ENCODE measurements around the gene PDE8B. TPM values are rescaled to one million over a fixed set of nuclear protein-coding genes. Genes with fewer than 3 reads are reported as not detected.
A peak's percentile ranks its signal among the peaks of the same experiment; 100 is the strongest.

PDE8B gene
- total RNA-seq, 1 donor = 6.0 TPM

DNA sequence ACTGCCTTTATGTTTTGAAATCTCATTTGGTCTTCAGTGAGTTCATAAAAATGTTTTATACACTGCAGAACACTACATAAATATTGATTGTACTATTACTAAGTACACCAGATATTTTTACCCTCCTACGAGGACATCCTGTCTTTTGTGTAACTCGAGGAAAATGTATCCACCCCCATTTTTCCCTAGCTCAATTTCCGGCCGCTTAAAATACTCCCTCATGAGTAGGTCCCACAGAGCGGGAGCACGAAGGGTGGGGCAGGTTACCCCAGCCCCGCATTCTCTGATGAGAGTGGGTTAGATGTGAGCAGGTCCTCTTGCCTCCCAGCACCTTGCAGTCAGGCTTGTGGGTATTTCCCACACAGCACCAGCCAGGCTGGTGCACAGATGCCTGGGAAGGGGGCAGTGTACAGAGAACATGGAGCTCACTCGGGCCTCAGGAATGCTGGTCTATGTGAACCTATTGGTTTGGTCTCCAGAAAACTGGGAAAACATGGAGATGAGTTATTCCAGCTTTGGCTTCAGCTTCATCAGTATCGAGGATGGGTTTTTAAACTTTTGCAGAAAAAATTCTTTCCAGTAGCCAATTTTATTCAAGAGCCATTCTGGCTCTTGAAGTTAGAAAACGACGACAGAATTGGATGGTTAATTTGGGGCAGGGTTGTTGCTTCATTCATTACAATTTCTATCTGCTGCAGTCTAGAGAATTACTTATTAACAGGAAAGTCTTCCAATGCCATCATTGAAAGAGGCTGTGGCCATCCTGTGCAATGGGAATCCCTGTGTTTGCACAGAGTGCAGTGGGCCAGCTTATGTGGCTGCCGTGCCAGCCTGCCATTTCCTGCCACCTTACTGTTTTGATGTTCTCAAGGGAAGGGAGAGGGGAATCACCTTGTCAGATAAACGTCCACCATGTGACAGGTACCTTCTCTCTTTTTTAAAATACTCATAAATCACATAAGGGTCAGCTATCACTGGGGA is 208.4 kb downstream of the PDE8B start:
- DNase-seq (ENCODE audit: low read depth) = no peak
- TF ChIP-seq, protein P1, sequence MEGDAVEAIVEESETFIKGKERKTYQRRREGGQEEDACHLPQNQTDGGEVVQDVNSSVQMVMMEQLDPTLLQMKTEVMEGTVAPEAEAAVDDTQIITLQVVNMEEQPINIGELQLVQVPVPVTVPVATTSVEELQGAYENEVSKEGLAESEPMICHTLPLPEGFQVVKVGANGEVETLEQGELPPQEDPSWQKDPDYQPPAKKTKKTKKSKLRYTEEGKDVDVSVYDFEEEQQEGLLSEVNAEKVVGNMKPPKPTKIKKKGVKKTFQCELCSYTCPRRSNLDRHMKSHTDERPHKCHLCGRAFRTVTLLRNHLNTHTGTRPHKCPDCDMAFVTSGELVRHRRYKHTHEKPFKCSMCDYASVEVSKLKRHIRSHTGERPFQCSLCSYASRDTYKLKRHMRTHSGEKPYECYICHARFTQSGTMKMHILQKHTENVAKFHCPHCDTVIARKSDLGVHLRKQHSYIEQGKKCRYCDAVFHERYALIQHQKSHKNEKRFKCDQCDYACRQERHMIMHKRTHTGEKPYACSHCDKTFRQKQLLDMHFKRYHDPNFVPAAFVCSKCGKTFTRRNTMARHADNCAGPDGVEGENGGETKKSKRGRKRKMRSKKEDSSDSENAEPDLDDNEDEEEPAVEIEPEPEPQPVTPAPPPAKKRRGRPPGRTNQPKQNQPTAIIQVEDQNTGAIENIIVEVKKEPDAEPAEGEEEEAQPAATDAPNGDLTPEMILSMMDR (IDR thresholded peaks at IDR 0.05; ENCODE audit: insufficient read depth, low read depth, low read length) = no peak
- H3K4me3 ChIP-seq (ENCODE audit: low read depth, low read length) = no peak overlapping the region

DNA sequence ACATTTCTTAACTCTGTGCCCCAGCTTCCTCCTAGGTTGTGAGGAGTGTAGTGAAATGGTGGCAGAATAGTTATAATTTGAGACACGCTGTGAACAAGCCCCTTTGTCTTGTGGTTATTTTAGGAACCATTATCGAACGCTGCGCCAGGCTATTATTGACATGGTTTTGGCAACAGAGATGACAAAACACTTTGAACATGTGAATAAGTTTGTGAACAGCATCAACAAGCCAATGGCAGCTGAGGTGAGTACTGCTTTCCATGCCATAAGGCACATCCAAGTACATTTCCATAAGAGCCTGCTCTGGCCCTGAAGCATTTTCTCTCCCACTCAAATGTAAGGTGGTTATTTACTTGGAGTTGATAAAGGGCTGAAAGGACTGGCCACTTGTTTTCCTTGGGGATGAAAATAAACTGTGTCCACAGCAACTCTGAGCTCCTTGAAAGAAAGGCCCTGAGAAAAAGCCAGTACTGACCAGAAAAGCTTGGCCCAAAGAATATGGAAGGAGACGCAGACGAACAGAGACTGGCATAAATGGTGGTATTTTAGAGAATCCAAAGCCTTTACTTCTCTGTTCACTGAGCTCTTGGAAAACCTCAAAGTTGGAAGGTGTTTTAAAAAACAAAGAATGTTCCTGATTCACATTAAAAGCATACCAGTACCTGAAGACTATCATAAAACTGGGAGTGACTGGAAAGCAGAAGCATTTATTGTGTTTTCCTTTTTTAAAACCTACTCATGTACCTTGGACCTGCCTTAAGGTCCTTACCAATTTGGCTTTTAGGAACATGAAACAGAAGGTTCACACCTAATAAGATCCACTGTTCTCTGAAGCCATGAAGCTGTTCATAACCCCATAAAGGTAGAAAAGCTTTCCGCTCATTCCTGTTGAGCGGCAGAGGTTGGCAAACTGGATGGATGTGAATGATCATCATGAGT is 209.4 kb downstream of the PDE8B start:
- TF ChIP-seq, protein P1 (IDR thresholded peaks at IDR 0.05; ENCODE audit: insufficient read depth, low read depth, low read length) = no peak
- no peak overlapping the region for H3K4me3 ChIP-seq (ENCODE audit: low read depth, low read length)
- no peak for DNase-seq (ENCODE audit: low read depth)

DNA sequence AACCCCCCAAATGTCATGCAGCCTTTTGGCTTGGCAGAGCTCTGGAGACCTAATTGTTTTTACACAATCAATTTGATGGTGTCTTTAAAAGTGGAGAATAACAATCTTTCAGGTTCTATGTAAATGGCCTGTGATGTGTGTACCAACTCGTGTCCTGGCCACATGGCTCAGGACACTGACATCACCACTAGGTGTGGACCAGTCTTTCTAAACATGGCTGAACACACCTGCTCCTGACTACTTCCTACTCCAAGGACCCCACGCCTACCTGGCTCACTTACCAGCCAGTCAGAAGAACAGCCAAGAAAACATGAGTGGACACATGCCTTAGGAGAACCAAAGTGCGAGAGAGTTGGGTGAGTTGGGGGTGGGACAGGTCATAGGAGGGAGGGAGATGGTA is 210.5 kb downstream of the PDE8B start:
- no peak overlapping the region for H3K4me3 ChIP-seq (ENCODE audit: low read depth, low read length)
- TF ChIP-seq, protein P1 (IDR thresholded peaks at IDR 0.05; ENCODE audit: insufficient read depth, low read depth, low read length) = no peak
- DNase-seq (ENCODE audit: low read depth) = no peak

DNA sequence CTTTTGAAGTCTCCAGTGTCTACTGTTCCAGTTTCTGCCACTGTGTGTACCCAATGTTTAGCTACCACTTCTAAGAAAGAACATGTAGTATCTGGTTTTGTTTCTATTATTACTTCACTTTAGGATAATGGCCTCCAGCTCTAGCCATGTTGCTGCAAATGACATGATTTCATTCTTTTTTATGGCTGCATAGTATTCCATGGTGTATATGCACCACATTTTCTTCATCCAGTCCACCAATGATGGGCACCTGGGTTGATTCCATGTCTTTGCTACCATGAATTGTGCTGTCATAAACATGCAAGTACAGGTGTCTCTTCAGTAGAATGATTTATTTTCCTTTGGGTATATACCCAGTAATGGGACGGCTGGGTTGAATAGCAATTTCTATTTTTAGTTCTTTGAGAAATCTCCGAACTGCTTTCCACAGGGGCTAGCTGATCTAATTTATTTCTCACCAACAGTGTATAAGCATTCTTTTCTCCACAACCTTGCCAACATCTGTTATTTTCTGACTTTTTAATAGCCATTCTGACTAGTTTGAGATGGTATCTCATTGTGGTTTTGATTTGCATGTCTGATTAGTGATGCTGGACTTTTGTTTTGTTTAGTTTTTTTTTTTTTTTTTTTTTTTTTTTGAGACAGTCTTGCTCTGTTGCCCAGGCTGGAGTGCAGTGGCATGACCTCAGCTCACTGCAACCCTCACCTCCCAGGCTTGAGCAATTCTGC is 212.7 kb downstream of the PDE8B start:
- TF ChIP-seq, protein P1 (IDR thresholded peaks at IDR 0.05; ENCODE audit: insufficient read depth, low read depth, low read length) = no peak
- DNase-seq (ENCODE audit: low read depth) = peak; percentile 74
- no peak overlapping the region for H3K4me3 ChIP-seq (ENCODE audit: low read depth, low read length)

- no peak for DNase-seq (ENCODE audit: low read depth)
- TF ChIP-seq, protein P1 (IDR thresholded peaks at IDR 0.05; ENCODE audit: insufficient read depth, low read depth, low read length) = no peak
These were observed 214.4 kb downstream of the PDE8B start for GRCh38 chr5:77424921-77425320.

GRCh38 chr5:77425420-77425819 is 214.9 kb downstream of the PDE8B start:
- peak; percentile 54 for DNase-seq (ENCODE audit: low read depth)
- TF ChIP-seq, protein P1 (IDR thresholded peaks at IDR 0.05; ENCODE audit: insufficient read depth, low read depth, low read length) = no peak
- H3K4me3 ChIP-seq (ENCODE audit: low read depth, low read length) = no peak overlapping the region

More at GRCh38 chr5:77424921-77425320, 214.4 kb downstream of the PDE8B start:
- H3K4me3 ChIP-seq (ENCODE audit: low read depth, low read length) = no peak overlapping the region
